HG02943 (cell line): ENCODE measurements around the gene XYLT1.
"Not testable (repeated sequence)": the region's sequence is repeated elsewhere in the genome, so short reads cannot be mapped to it uniquely, and the experiment has no call there.

ENCODE experiments used
- ATAC-seq: cut with Tn5 transposase; IDR thresholded peaks from one replicate; pipeline ENCODE4 v1.9.1; 2021; ENCODE audit warnings: mild to moderate bottlenecking, low read depth, moderate library complexity; ENCODE audit not compliant: unreplicated experiment

XYLT1 gene

GRCh38 chr16:17493012-17493411 lies 22.3 kb upstream of the XYLT1 start:
- no peak for ATAC-seq

DNA sequence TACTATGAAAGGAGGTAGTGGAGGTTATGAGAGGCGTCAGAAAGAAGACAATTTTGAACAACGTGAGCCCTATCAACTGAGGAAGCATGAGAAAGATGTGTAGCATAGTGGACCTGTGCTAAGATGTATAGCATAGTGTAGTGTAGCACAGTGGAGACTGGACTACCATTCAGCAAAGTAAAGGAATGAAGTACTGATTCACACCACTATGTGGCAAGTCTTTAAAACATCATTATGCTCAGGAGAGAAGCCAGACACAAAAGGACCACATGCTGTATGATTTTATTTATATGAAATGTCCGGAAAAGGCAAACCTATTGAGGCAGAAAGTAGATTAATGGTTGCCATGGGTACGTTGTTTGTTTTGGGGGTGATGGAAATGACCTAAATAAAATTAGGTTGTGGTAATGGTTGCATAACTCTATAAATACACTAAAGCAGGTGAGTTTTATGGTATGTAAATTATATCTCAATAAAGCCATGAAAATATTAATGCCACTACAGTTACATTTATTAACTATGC lies 20.4 kb upstream of the XYLT1 start:
- ATAC-seq, result no peak

GRCh38 chr16:17488506-17488905 lies 17.7 kb upstream of the XYLT1 start:
- no peak for ATAC-seq

GRCh38 chr16:17483351-17483750 lies 12.6 kb upstream of the XYLT1 start:
- ATAC-seq, result no peak

DNA sequence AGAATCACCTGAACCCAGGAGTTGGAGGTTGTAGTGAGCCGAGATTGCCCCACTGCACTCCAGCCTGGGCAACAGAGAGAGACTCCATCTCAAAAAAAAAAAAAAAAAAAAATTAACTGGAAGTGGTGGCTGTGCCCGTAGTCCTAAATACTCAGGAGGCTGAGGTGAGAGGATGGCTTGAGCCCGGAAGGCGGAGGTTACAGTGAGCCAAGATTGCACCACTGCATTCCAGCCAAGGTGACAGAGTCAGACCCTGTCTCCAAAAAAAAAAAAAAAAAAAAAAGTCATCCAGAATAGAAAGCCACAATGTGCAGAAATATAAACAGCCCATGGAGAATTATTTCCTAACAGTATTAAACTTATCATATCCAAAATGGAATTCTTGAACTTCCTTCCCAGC lies 11.6 kb upstream of the XYLT1 start:
- ATAC-seq, result not testable (repeated sequence)

- ATAC-seq, result no peak
Measured at GRCh38 chr16:17481736-17482135, 11.0 kb upstream of the XYLT1 start.

GRCh38 chr16:17477260-17477545 lies 6.4 kb upstream of the XYLT1 start:
- not testable (repeated sequence) for ATAC-seq

DNA sequence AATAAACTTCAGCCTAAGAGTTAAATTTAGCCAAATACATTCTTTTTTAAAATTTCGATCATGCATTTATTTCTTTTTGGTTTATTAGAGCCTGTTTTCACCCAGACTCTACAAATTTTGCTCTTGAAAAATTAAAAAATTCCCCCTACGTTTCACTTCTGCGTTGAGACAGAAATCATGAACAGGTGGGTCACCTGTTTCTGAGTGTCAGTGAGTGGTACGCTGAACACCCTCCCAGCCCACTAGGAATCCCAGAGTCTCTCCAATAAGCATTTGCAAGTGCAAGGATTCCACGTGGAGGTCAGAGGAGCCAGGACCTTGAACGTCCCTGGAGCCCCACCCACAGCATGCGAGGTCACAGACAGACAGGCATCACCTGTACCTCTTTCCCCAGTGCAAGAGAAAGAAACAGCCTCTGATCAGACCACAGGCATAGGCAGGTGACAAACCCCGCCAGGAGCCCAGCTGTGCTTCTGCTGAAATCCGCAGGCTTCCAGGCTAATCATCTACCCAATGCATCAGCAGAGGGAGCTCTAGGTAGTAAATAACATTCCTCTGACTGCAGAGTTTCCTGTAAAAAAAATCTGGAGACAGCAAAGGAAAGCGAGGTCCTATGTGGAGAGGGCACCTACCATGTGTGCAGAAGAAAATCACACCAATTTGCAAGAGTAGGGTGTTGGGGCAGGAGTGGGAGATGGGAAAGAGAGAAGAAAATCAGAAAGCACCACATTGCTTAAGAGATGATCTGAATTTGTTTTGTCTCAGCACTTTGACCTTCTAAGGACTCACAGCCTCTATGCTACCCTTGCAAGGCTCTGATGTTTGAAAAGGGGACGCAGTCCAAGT lies 5.9 kb upstream of the XYLT1 start:
- ATAC-seq, result no peak

- no peak for ATAC-seq
Measured at GRCh38 chr16:17475104-17475503, 4.3 kb upstream of the XYLT1 start.

GRCh38 chr16:17474572-17474971 lies 3.8 kb upstream of the XYLT1 start:
- ATAC-seq, result no peak

DNA sequence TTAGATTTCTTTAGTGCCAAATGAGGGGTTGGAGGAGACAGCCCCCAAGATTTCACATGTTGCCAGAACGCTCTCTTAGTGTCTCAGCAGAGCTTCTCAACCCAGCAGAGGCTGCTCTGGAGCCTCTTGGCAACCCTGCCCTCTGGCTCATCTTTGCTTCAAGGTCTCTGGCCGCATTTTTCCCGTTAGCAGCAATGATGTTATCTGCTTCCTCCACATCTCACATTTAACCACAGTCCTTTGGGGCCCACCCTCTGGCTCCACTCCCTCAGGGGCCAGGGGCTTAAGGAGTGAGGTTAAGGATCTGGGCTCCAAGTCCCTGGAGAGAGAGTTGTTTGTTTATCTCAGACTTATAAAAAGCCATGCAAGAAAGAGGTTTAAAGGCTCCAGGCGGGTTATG lies 3.3 kb upstream of the XYLT1 start:
- ATAC-seq, result no peak

- no peak for ATAC-seq
Measured at GRCh38 chr16:17471719-17472461, 1.1 kb upstream of the XYLT1 start.

GRCh38 chr16:17470182-17470907 lies 415 bp downstream of the XYLT1 start:
- no peak for ATAC-seq

DNA sequence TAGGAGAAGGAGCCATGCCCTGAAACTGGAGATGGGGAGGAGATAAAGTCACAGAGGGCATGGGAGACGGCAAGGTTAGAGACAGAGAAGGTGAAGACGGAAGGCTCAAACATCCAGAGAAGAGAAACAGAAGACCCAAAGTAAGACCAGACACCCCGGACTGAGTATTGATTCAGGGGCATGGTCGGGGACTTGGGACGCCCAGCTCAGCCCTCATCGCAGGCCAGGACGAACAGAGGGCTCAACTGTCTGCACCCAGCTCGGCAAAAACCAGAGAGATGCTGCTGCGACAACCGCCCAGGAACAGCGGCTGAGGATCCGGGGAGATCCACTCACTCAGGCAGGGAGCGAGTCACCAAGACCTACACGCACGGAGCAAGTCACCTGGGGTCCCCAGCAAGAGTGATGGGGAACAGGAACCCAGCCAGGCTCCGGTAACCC lies 999 bp downstream of the XYLT1 start:
- no peak for ATAC-seq

GRCh38 chr16:17469011-17469740 lies 1.6 kb downstream of the XYLT1 start:
- no peak for ATAC-seq

GRCh38 chr16:17468611-17469010 lies 2.1 kb downstream of the XYLT1 start:
- ATAC-seq, result no peak

DNA sequence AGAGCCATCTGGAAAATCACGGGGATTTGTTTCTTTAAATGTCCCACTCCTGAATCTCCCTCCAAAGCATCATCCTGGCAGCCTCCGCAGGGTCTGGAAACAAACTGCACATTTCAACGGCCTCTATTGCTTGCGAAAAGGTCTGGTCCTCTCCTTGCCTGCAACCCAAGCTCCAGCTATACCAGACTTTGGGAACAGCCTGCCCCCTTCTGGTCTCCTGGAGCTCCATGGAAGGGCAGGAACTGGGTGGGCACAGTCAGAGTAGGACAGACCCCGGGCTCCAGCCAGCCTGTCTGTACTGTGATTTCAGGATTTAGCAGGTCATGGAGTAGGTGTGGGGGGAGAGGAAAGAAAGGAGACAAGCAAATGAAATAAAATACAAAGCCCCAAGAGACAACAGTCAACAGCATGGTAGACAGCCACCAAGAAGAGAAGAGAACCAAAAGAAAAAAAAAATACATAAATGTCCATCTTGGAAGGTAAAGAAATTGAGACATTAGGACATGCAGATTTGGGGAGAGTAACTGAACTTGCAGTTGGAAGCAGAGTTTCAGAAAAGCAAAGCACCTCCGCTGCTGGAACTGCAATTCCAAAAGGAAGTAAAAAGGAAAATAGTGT lies 2.7 kb downstream of the XYLT1 start:
- no peak for ATAC-seq

DNA sequence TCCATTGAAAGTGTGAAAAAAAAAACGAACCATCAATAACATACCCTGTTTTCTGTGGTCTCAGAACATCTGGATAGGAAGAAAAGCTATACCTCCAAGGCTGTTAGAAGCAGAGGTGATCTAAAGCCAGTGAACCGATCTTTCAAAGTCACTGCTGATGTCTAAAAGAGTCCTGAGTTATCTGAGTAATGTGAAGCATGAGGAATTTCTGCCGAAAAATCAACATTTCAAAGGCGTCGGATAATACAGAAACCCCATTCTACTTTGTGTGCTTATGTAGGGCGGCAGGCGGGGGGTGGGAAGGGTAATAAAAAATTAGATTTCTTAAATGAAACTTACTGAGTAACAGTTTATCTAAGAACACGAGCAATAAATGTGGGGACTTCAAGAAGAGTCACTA lies 3.9 kb downstream of the XYLT1 start:
- ATAC-seq, result no peak

GRCh38 chr16:17465460-17465859 lies 5.3 kb downstream of the XYLT1 start:
- no peak for ATAC-seq

DNA sequence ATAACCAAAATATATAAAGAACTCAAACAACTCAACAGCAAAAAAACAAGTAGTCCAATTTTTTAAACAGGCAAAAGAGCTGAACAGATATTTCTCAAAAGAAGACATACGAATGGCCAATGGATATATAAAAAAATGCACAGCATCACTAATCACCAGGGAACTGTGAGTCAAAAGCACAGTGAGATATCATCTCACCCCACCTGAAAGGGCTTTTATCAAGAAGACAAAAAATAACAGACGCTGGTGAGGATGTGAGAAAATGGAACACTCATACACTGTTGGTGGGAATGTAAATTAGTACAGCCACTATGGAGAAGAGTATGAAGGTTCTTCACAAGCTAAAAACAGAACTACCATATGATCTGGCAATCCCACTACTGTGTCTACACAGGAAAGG lies 7.4 kb downstream of the XYLT1 start:
- ATAC-seq, result no peak
